NCI-H146 (cell line): ENCODE data around the gene SPATC1L.

Source experiments
- DNase-seq: peaks from one replicate; lab custom pipeline; 2025; lab: John Stamatoyannopoulos, UW

Gene SPATC1L

GRCh38 chr21:46120301-46121285 lies 63.7 kb downstream of the SPATC1L start:
- DNase-seq = no peak

GRCh38 chr21:46119637-46120271 lies 64.5 kb downstream of the SPATC1L start:
- no peak for DNase-seq

GRCh38 chr21:46119144-46119636 lies 65.1 kb downstream of the SPATC1L start:
- DNase-seq = no peak

- DNase-seq = no peak
Observed at GRCh38 chr21:46118316-46119143, 65.7 kb downstream of the SPATC1L start.

GRCh38 chr21:46117586-46118315 lies 66.5 kb downstream of the SPATC1L start:
- no peak for DNase-seq

- DNase-seq = no peak
Observed at GRCh38 chr21:46116776-46117585, 67.3 kb downstream of the SPATC1L start.

GRCh38 chr21:46116189-46116775 lies 68.0 kb downstream of the SPATC1L start:
- no peak for DNase-seq

GRCh38 chr21:46115441-46116188 lies 68.6 kb downstream of the SPATC1L start:
- DNase-seq = no peak

- DNase-seq = no peak
Observed at GRCh38 chr21:46114963-46115362, 69.3 kb downstream of the SPATC1L start.

GRCh38 chr21:46113497-46114176 lies 70.6 kb downstream of the SPATC1L start:
- no peak for DNase-seq

GRCh38 chr21:46112725-46113215 lies 71.5 kb downstream of the SPATC1L start:
- DNase-seq = no peak

- no peak for DNase-seq
Observed at GRCh38 chr21:46111857-46112724, 72.2 kb downstream of the SPATC1L start.

- no peak for DNase-seq
Observed at GRCh38 chr21:46111193-46111571, 73.1 kb downstream of the SPATC1L start.
